ENCODE measurements around the gene GMIP. TPM values are rescaled to one million over a fixed set of nuclear protein-coding genes. Genes with fewer than 3 reads are reported as not detected.

Gene GMIP
- total and polyA plus RNA-seq, 2 of the 13 experiments (the other 11 are each of a cell fraction or from before 2014, with no cell fraction given): 1.5 to 1.8 TPM

GRCh38 chr19:19619181-19619848 lies 24.1 kb downstream of the GMIP start:
- WGBS (ENCODE audit: low lambda C conversion rate): 32% methylated on average over 20 of the region's 21 CpGs
- ChIA-PET CTCF (ENCODE audit: low intra/inter-chr PET ratio, low total read pairs) (no interaction called here), POLR2A (no interaction called here)
- Histone ChIP-seq H3K4me3 (replicated peaks in 1 of 3; ENCODE audit: insufficient read depth in 1 of 3, low read depth in 2 of 3, low read length in 3 of 3) (no peak overlapping the region), H4K20me1 (ENCODE audit: insufficient read depth, low read length) (no peaks in the 10 kb centered on the region), H3K4me2 (ENCODE audit: low read depth, low read length) (no peak overlapping the region), H3K9ac (ENCODE audit: insufficient read depth, low read depth, low read length) (no peak overlapping the region), H3K4me1 (ENCODE audit: insufficient read depth, low read length) (peaks cover 24% of the 10 kb centered on the region), H2AFZ (ENCODE audit: low read length) (no peak overlapping the region), H3K27ac (ENCODE audit: extremely low read length, insufficient read depth, low read length) (no peak overlapping the region), H3K9me3 (ENCODE audit: low read length) (no peaks in the 10 kb centered on the region), H3K36me3 (replicated peaks in 1 of 2; ENCODE audit: control insufficient read depth in 1 of 2, insufficient read depth in 2 of 2, low read length in 2 of 2) (no peaks in the 10 kb centered on the region), H3K27me3 (ENCODE audit: control insufficient read depth in 1 of 2, insufficient read depth in 2 of 2, low read length in 2 of 2) (no peaks in the 10 kb centered on the region; a peak in 1 of 5 replicates), H3K79me2 (ENCODE audit: insufficient read depth, low read length) (no peaks in the 10 kb centered on the region)
- in situ Hi-C loops (cut with HindIII; ENCODE audit: extremely low pct_ligation_motif_present, low pct_unique_long_range_greater_than_20kb) (no loop called here), intact Hi-C loops (cut with micrococcal nuclease; ENCODE audit: unreplicated experiment) (no loop called here)
- no peak for ATAC-seq
- no TSS peak for BruUV-seq (replicated peaks)
- DNase-seq (ENCODE audit: low spot score): no peak
- TF ChIP-seq PHF20 (CRISPR knock-in tag; IDR thresholded peaks at IDR 0.05) (no peak), ZNF572 (CRISPR knock-in tag; IDR thresholded peaks at IDR 0.05) (no peak), MBD4 (IDR thresholded peaks at IDR 0.05; ENCODE audit: borderline replicate concordance, low read length) (no peak), ATF7-NPFF (CRISPR knock-in tag; IDR thresholded peaks at IDR 0.05; ENCODE audit: low read depth) (no peak), ZSCAN20 (CRISPR knock-in tag; IDR thresholded peaks at IDR 0.05; ENCODE audit: borderline replicate concordance) (no peak)
- TF ChIP-seq, protein P1, sequence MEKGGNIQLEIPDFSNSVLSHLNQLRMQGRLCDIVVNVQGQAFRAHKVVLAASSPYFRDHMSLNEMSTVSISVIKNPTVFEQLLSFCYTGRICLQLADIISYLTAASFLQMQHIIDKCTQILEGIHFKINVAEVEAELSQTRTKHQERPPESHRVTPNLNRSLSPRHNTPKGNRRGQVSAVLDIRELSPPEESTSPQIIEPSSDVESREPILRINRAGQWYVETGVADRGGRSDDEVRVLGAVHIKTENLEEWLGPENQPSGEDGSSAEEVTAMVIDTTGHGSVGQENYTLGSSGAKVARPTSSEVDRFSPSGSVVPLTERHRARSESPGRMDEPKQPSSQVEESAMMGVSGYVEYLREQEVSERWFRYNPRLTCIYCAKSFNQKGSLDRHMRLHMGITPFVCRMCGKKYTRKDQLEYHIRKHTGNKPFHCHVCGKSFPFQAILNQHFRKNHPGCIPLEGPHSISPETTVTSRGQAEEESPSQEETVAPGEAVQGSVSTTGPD (CRISPR knock-in tag; IDR thresholded peaks at IDR 0.05): no peak
- TF ChIP-seq, protein P2, sequence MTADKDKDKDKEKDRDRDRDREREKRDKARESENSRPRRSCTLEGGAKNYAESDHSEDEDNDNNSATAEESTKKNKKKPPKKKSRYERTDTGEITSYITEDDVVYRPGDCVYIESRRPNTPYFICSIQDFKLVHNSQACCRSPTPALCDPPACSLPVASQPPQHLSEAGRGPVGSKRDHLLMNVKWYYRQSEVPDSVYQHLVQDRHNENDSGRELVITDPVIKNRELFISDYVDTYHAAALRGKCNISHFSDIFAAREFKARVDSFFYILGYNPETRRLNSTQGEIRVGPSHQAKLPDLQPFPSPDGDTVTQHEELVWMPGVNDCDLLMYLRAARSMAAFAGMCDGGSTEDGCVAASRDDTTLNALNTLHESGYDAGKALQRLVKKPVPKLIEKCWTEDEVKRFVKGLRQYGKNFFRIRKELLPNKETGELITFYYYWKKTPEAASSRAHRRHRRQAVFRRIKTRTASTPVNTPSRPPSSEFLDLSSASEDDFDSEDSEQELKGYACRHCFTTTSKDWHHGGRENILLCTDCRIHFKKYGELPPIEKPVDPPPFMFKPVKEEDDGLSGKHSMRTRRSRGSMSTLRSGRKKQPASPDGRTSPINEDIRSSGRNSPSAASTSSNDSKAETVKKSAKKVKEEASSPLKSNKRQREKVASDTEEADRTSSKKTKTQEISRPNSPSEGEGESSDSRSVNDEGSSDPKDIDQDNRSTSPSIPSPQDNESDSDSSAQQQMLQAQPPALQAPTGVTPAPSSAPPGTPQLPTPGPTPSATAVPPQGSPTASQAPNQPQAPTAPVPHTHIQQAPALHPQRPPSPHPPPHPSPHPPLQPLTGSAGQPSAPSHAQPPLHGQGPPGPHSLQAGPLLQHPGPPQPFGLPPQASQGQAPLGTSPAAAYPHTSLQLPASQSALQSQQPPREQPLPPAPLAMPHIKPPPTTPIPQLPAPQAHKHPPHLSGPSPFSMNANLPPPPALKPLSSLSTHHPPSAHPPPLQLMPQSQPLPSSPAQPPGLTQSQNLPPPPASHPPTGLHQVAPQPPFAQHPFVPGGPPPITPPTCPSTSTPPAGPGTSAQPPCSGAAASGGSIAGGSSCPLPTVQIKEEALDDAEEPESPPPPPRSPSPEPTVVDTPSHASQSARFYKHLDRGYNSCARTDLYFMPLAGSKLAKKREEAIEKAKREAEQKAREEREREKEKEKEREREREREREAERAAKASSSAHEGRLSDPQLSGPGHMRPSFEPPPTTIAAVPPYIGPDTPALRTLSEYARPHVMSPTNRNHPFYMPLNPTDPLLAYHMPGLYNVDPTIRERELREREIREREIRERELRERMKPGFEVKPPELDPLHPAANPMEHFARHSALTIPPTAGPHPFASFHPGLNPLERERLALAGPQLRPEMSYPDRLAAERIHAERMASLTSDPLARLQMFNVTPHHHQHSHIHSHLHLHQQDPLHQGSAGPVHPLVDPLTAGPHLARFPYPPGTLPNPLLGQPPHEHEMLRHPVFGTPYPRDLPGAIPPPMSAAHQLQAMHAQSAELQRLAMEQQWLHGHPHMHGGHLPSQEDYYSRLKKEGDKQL (CRISPR knock-in tag; IDR thresholded peaks at IDR 0.05; ENCODE audit: low read depth): no peak
- no peak for FAIRE-seq

All from HepG2 (cell line).